Mesendoderm (in vitro differentiated cells): ENCODE measurements around the gene AFAP1.

Experiments used
- DNase-seq: peaks from one replicate; pipeline ENCODE4 v3.0.0; 2013
- H2AK5ac ChIP-seq: 2 replicates; pipeline ENCODE4 v1.6.1; 2013; ENCODE audit warnings: low read length, inconsistent platforms
- H2BK120ac ChIP-seq: 2 replicates; pipeline ENCODE4 v1.6.1; 2013; ENCODE audit warnings: low read depth, mild to moderate bottlenecking, low read length, moderate library complexity, mixed read lengths
- H2BK15ac ChIP-seq: replicated peaks from 2 replicates; pipeline ENCODE4 v1.6.1; 2013; ENCODE audit warnings: low read depth, mild to moderate bottlenecking, moderate library complexity
- H2BK5ac ChIP-seq: 2 replicates; pipeline ENCODE4 v1.6.1; 2013; ENCODE audit warnings: low read length, inconsistent platforms
- H3K18ac ChIP-seq: 2 replicates; pipeline ENCODE4 v1.6.1; 2013; ENCODE audit warnings: mild to moderate bottlenecking, low read length, mixed read lengths
- H3K23ac ChIP-seq: one replicate; pipeline ENCODE4 v1.6.1; 2013; ENCODE audit warnings: low read length
- H3K27ac ChIP-seq: 2 replicates; pipeline ENCODE4 v1.5.1; 2013; ENCODE audit warnings: low read depth, mild to moderate bottlenecking, inconsistent platforms, low read length, moderate library complexity
- H3K27me3 ChIP-seq: 2 replicates; pipeline ENCODE4 v1.6.1; 2013; ENCODE audit warnings: low read length, control low read depth, mild to moderate bottlenecking, inconsistent platforms; ENCODE audit not compliant: insufficient read depth, poor library complexity
- H3K36me3 ChIP-seq: 2 replicates; pipeline ENCODE4 v1.6.1; 2013; ENCODE audit warnings: low read length, inconsistent platforms; ENCODE audit not compliant: control insufficient read depth, insufficient read depth
- H3K4ac ChIP-seq: one replicate; pipeline ENCODE4 v1.6.1; 2013; ENCODE audit warnings: low read depth, mild to moderate bottlenecking, low read length, moderate library complexity
- H3K4me1 ChIP-seq: 2 replicates; pipeline ENCODE4 v1.6.1; 2013; ENCODE audit warnings: low read depth, low read length, inconsistent platforms; ENCODE audit not compliant: control insufficient read depth
- H3K4me2 ChIP-seq: 2 replicates; pipeline ENCODE4 v1.6.1; 2013; ENCODE audit warnings: low read length
- H3K4me3 ChIP-seq: 2 replicates; pipeline ENCODE4 v1.5.1; 2013; ENCODE audit warnings: mild to moderate bottlenecking, low read length
- H3K56ac ChIP-seq: one replicate; pipeline ENCODE4 v1.6.1; 2013; ENCODE audit warnings: low read length
- H3K79me1 ChIP-seq: 2 replicates; pipeline ENCODE4 v1.6.1; 2013; ENCODE audit warnings: low read length, inconsistent platforms
- H3K79me2 ChIP-seq: 2 replicates; pipeline ENCODE4 v1.6.1; 2013; ENCODE audit warnings: mild to moderate bottlenecking, low read length; ENCODE audit not compliant: control insufficient read depth, insufficient read depth
- H3K9ac ChIP-seq: 2 replicates; pipeline ENCODE4 v1.6.1; 2013; ENCODE audit warnings: low read length, inconsistent platforms
- H4K5ac ChIP-seq: one replicate; pipeline ENCODE4 v1.6.1; 2013; ENCODE audit warnings: low read length
- H4K8ac ChIP-seq: one replicate; pipeline ENCODE4 v1.6.1; 2013; ENCODE audit warnings: low read depth, mild to moderate bottlenecking, control low read depth, low read length, moderate library complexity
- WGBS: extraction: QIAGEN DNeasy Blood & Tissue Kit; methylation state at CpG from one replicate; pipeline ENCODE4 v1.1.7; 2013; ENCODE audit warnings: low lambda C conversion rate, missing lambda C conversion rate; ENCODE audit not compliant: insufficient coverage; ENCODE audit errors: extremely low coverage; 5-methylcytosine and 5-hydroxymethylcytosine counted together

AFAP1 gene

GRCh38 chr4:7790999-7791398 is 148.7 kb downstream of the AFAP1 start:
- Histone ChIP-seq H4K8ac (no peak overlapping the region), H3K18ac (no peak overlapping the region), H3K9ac (no peak overlapping the region), H3K79me2 (no peaks in the 10 kb centered on the region), H2BK120ac (no peak overlapping the region), H3K27me3 (no peaks in the 10 kb centered on the region), H3K27ac (no peak overlapping the region), H3K36me3 (peaks cover 5% of the 10 kb centered on the region), H4K5ac (no peak overlapping the region), H3K56ac (no peak overlapping the region), H3K4me2 (no peak overlapping the region), H3K4me1 (no peaks in the 10 kb centered on the region), H2BK15ac (no peak overlapping the region), H2BK5ac (no peak overlapping the region), H3K4me3 (no peak overlapping the region), H2AK5ac (no peak overlapping the region), H3K4ac (no peak overlapping the region), H3K79me1 (no peaks in the 10 kb centered on the region), H3K23ac (no peak overlapping the region)
- DNase-seq: no peak
- no CpG with 5 or more reads among the region's 2 CpGs for WGBS

GRCh38 chr4:7790023-7790422 is 149.6 kb downstream of the AFAP1 start:
- WGBS: no CpG with 5 or more reads among the region's 2 CpGs
- Histone ChIP-seq H4K5ac (no peak overlapping the region), H2BK15ac (no peak overlapping the region), H3K79me1 (no peaks in the 10 kb centered on the region), H3K4me1 (no peaks in the 10 kb centered on the region), H3K27ac (no peak overlapping the region), H3K27me3 (no peaks in the 10 kb centered on the region), H3K4me3 (no peak overlapping the region), H4K8ac (no peak overlapping the region), H3K23ac (no peak overlapping the region), H2BK5ac (no peak overlapping the region), H2AK5ac (no peak overlapping the region), H3K36me3 (peaks cover 8% of the 10 kb centered on the region), H3K4ac (no peak overlapping the region), H3K18ac (no peak overlapping the region), H3K9ac (no peak overlapping the region), H2BK120ac (no peak overlapping the region), H3K56ac (no peak overlapping the region), H3K4me2 (no peak overlapping the region), H3K79me2 (no peaks in the 10 kb centered on the region)
- no peak for DNase-seq

GRCh38 chr4:7788694-7789425 is 150.8 kb downstream of the AFAP1 start:
- Histone ChIP-seq H3K4me1 (no peaks in the 10 kb centered on the region), H3K79me1 (no peaks in the 10 kb centered on the region), H4K8ac (no peak overlapping the region), H2BK5ac (no peak overlapping the region), H2BK15ac (no peak overlapping the region), H2BK120ac (no peak overlapping the region), H3K79me2 (no peaks in the 10 kb centered on the region), H3K4ac (no peak overlapping the region), H2AK5ac (no peak overlapping the region), H3K23ac (no peak overlapping the region), H3K56ac (no peak overlapping the region), H3K9ac (no peak overlapping the region), H3K18ac (no peak overlapping the region), H3K27me3 (no peaks in the 10 kb centered on the region), H3K27ac (no peak overlapping the region), H4K5ac (no peak overlapping the region), H3K4me2 (no peak overlapping the region), H3K4me3 (no peak overlapping the region), H3K36me3 (peaks cover 8% of the 10 kb centered on the region)
- WGBS: no CpG with 5 or more reads among the region's 13 CpGs
- DNase-seq: no peak

- Histone ChIP-seq H2BK15ac (no peak overlapping the region), H3K23ac (no peak overlapping the region), H3K79me2 (no peaks in the 10 kb centered on the region), H3K27ac (no peak overlapping the region), H3K4me1 (no peaks in the 10 kb centered on the region), H3K9ac (no peak overlapping the region), H3K27me3 (no peaks in the 10 kb centered on the region), H2BK5ac (no peak overlapping the region), H3K36me3 (peaks cover 4% of the 10 kb centered on the region), H2AK5ac (no peak overlapping the region), H3K79me1 (no peaks in the 10 kb centered on the region), H4K5ac (no peak overlapping the region), H3K18ac (no peak overlapping the region), H4K8ac (no peak overlapping the region), H2BK120ac (no peak overlapping the region), H3K56ac (no peak overlapping the region), H3K4ac (no peak overlapping the region), H3K4me3 (no peak overlapping the region), H3K4me2 (no peak overlapping the region)
- no CpG with 5 or more reads among the region's 17 CpGs for WGBS
- DNase-seq: no peak
Observed at GRCh38 chr4:7788193-7788592, 151.5 kb downstream of the AFAP1 start.

- WGBS: no CpG with 5 or more reads among the region's 30 CpGs
Observed at GRCh38 chr4:7787681-7788141, 151.9 kb downstream of the AFAP1 start.

GRCh38 chr4:7787067-7787466 is 152.6 kb downstream of the AFAP1 start:
- Histone ChIP-seq H3K79me2 (no peaks in the 10 kb centered on the region), H4K5ac (no peak overlapping the region), H2BK15ac (no peak overlapping the region), H2BK120ac (no peak overlapping the region), H3K27me3 (no peaks in the 10 kb centered on the region), H3K9ac (no peak overlapping the region), H3K36me3 (peaks cover 3% of the 10 kb centered on the region), H3K4me3 (no peak overlapping the region), H2BK5ac (no peak overlapping the region), H3K56ac (no peak overlapping the region), H3K4me1 (no peaks in the 10 kb centered on the region), H3K23ac (no peak overlapping the region), H3K27ac (no peak overlapping the region), H2AK5ac (no peak overlapping the region), H3K79me1 (no peaks in the 10 kb centered on the region), H4K8ac (no peak overlapping the region), H3K4ac (no peak overlapping the region), H3K4me2 (no peak overlapping the region), H3K18ac (no peak overlapping the region)
- no peak for DNase-seq
- WGBS: no CpG with 5 or more reads among the region's 15 CpGs

More at GRCh38 chr4:7787681-7788141, 151.9 kb downstream of the AFAP1 start:
- Histone ChIP-seq H3K56ac (no peak overlapping the region), H2BK120ac (no peak overlapping the region), H3K4me1 (no peaks in the 10 kb centered on the region), H3K36me3 (peaks cover 3% of the 10 kb centered on the region), H3K27me3 (no peaks in the 10 kb centered on the region), H4K8ac (no peak overlapping the region), H3K9ac (no peak overlapping the region), H3K4me3 (no peak overlapping the region), H2AK5ac (no peak overlapping the region), H3K79me1 (no peaks in the 10 kb centered on the region), H3K18ac (no peak overlapping the region), H2BK15ac (no peak overlapping the region), H3K4me2 (no peak overlapping the region), H3K23ac (no peak overlapping the region), H2BK5ac (no peak overlapping the region), H4K5ac (no peak overlapping the region), H3K27ac (no peak overlapping the region), H3K4ac (no peak overlapping the region), H3K79me2 (no peaks in the 10 kb centered on the region)
- no peak for DNase-seq
